ENCODE data around the gene ZCCHC8.
A peak's percentile ranks its signal among the peaks of the same experiment; 100 is the strongest.

ZCCHC8 gene

DNA sequence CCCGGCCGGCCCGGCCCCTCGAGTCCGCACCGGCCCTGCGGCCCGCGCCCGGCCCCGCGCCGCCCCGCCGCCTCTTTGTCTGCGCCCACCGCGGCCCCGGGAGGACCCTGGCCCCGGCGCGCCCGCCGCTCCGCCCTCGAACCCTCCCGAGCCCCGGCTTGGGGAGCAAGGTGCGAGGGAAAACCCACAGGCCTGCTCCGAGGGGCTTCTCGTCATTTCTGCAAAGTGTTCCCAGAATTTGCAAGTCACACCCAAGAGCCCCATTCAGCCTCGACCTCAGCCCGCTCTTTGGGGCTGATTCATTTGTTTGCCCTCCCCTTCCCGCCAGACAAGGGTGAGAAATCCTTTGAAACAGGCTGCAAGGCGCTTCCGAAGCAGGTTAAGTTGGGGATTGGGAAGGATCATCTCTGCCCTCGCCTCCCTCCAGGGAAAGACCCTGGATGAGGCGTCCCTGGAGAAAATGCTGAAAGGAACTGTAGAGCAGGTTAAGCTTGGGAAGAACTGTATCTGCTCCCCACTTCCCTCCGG lies 77.9 kb downstream of the ZCCHC8 start:
- Histone ChIP-seq H3K4me2 (peak overlapping the region; percentile 59), H2AFZ (ENCODE audit: low read depth) (peak overlapping the region; percentile 83), H3K27ac (no peak overlapping the region), H4K20me1 (ENCODE audit: insufficient read depth) (no peaks in the 10 kb centered on the region), H3K36me3 (ENCODE audit: insufficient read depth) (no peaks in the 10 kb centered on the region), H3K27me3 (ENCODE audit: insufficient read depth, low read depth) (0 out of 2 replicates have a peak, but pooled peaks cover 3% of the 10 kb centered on the region), H3K9ac (peak overlapping the region; percentile 50; the same call in 1 of the 2 replicates), H3K4me1 (ENCODE audit: low read depth, poor library complexity, severe bottlenecking) (peaks cover 19% of the 10 kb centered on the region), H3K4me3 (IDR thresholded peaks at IDR 0.05; ENCODE audit: insufficient read depth, low read depth, low read length) (no peak overlapping the region), H3K79me2 (ENCODE audit: insufficient read depth, low read depth) (peaks cover 20% of the 10 kb centered on the region; the same call in 1 of the 2 replicates)
- TF ChIP-seq, protein P1, sequence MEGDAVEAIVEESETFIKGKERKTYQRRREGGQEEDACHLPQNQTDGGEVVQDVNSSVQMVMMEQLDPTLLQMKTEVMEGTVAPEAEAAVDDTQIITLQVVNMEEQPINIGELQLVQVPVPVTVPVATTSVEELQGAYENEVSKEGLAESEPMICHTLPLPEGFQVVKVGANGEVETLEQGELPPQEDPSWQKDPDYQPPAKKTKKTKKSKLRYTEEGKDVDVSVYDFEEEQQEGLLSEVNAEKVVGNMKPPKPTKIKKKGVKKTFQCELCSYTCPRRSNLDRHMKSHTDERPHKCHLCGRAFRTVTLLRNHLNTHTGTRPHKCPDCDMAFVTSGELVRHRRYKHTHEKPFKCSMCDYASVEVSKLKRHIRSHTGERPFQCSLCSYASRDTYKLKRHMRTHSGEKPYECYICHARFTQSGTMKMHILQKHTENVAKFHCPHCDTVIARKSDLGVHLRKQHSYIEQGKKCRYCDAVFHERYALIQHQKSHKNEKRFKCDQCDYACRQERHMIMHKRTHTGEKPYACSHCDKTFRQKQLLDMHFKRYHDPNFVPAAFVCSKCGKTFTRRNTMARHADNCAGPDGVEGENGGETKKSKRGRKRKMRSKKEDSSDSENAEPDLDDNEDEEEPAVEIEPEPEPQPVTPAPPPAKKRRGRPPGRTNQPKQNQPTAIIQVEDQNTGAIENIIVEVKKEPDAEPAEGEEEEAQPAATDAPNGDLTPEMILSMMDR (conservative IDR thresholded peaks at IDR 0.05; ENCODE audit: low read depth, low read length), result no peak

GRCh38 chr12:122421821-122422729 lies 78.7 kb downstream of the ZCCHC8 start, which contains the start of gene CLIP1:
CLIP1 (minus strand) TSS chr12:122422669; CDS start chr12:122380452, 42,217 bp downstream.
- H3K4me3 ChIP-seq (IDR thresholded peaks at IDR 0.05; ENCODE audit: insufficient read depth, low read depth, low read length), result no peak within 1 kb of the TSS
- peaks cover 19% of the 10 kb centered on the region for H3K4me1 ChIP-seq (ENCODE audit: low read depth, poor library complexity, severe bottlenecking)
- peaks cover 20% of the 10 kb centered on the region; the same call in 1 of the 2 replicates for H3K79me2 ChIP-seq (ENCODE audit: insufficient read depth, low read depth)
- 0 out of 2 replicates have a peak, but pooled peaks cover 3% of the 10 kb centered on the region for H3K27me3 ChIP-seq (ENCODE audit: insufficient read depth, low read depth)
- H2AFZ ChIP-seq (ENCODE audit: low read depth), result peak within 1 kb of the TSS; percentile 83
- H3K4me2 ChIP-seq, result peak within 1 kb of the TSS; percentile 83
- H3K27ac ChIP-seq, result peak within 1 kb of the TSS; percentile 51
- H4K20me1 ChIP-seq (ENCODE audit: insufficient read depth), result no peaks in the 10 kb centered on the region
- no peaks in the 10 kb centered on the region for H3K36me3 ChIP-seq (ENCODE audit: insufficient read depth)
- H3K9ac ChIP-seq, result peak within 1 kb of the TSS; percentile 74
- TF ChIP-seq, protein P1 (conservative IDR thresholded peaks at IDR 0.05; ENCODE audit: low read depth, low read length), result no peak
